HG02943 (cell line): ENCODE measurements around the gene MDH1.

Source experiments
- ATAC-seq: cut with Tn5 transposase; IDR thresholded peaks from one replicate; pipeline ENCODE4 v1.9.1; 2021; ENCODE audit warnings: mild to moderate bottlenecking, low read depth, moderate library complexity; ENCODE audit not compliant: unreplicated experiment

Gene MDH1

GRCh38 chr2:63628403-63628942 is 39.7 kb downstream of the MDH1 start:
- ATAC-seq = no peak

DNA sequence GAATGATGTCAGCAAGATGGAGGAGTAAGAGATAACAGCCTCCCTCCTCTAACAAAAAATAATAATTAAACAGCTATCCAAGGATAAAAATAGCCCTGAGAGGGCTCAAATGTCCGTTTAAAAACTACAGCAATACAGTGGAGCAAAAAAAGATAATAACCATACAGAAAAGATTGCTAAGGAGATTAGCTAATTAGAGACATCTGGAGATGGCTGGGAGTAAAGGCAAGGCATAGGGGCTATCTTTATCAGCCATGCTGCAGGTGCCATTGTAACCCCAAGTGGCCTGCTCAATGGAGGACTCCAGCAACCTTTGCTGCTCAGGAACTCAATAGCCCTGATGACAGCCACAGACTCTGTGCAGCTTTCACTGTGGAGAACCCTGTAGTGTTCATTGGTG is 42.7 kb downstream of the MDH1 start:
- ATAC-seq = no peak

DNA sequence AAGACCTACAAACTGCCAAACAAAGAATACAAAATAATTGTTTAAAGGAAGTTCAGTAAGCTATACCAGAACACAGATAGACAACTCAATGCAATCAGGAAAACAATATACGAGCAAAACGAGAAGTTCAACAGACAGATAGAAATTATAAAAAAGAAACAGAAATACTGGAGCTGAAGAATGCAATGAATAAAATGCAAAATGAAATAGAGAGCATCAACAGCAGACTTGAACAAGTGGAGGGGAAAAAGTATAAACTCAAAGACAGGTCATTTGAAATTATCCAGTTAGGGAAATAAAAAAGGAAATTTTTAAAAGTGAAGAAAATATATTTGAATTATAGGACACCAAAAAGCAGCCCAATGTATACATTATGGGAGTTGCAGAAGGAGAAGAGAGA is 43.6 kb downstream of the MDH1 start:
- no peak for ATAC-seq

GRCh38 chr2:63639344-63639743 is 50.6 kb downstream of the MDH1 start:
- no peak for ATAC-seq

- ATAC-seq = no peak
These were observed 54.2 kb downstream of the MDH1 start for GRCh38 chr2:63642946-63643345.

DNA sequence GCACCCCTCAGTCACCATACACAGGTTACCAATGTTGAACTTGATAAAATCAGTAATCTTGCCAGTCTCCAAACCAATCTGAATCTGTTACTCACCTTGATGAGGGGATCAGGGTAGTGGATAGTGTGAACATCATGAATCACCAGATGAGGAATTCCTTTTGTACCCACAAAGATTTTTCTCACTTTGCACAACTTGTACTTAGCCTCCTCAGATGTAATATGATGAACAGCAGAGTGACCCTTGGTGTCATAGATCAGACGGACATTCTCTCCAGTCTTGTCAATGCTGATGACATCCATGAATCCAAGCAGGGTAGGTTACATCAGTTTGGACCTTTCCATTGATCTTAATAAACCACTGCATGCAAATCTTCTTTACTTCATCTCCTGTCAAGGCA is 54.7 kb downstream of the MDH1 start:
- ATAC-seq = no peak

DNA sequence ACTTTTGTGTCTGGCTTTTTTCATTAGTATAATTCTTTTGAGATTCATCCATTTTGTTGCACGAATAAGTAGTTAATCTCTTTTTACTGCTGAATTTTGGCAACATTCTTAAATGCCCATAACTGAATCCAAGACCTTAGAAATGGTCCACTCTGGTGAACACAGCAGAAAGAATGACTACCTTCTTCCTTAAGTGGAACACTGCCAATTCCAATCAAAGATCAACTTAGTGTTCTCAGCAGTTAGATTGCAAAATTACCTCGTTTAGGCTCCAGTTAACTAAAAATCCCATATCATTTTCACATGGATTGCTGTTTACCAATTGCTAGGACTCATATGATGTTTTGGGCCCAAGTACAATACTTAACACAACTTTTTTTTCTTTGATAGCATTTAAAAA is 59.9 kb downstream of the MDH1 start:
- ATAC-seq = no peak

- ATAC-seq = no peak
These were observed 61.1 kb downstream of the MDH1 start for GRCh38 chr2:63649829-63650228.

GRCh38 chr2:63650756-63651155 is 62.0 kb downstream of the MDH1 start:
- ATAC-seq = no peak

- ATAC-seq = no peak
These were observed 62.6 kb downstream of the MDH1 start for GRCh38 chr2:63651356-63651755.

GRCh38 chr2:63651861-63652651 is 63.3 kb downstream of the MDH1 start:
- ATAC-seq = no peak

DNA sequence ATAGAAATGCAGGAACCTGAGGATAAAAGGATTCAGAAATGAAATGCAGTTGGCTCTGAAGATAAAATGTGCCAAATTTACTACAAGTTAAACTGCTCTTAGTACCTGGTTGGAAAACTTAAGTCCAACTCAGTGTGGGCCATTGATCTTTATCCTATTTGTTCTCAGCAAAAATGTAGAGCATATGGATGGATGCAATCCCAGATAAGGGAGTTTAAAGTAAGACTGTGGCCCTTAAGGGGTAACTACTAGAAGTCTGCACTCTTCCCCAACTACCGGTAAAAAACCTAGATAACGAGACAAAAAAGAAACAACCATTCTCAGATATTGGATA is 63.9 kb downstream of the MDH1 start:
- ATAC-seq = no peak

DNA sequence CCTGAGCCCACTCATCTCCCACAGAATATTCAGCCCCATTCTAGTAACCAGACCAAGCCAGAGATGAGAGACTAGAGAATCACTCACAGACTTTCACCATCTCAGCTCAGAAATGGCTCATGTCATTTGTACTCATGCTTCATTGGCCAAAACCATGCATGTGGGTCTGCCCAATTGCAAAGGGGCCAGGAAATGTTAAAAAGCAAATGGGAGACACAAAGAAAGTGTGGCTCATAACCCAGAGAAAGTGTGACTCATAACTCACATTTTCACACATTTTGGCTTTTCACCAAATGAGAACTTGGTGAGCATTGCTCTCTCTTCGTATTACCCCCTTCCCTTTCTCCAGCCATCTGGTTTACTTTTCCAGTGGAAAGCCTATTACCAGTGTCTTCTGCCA is 66.2 kb downstream of the MDH1 start:
- no peak for ATAC-seq
